ENCODE data around the gene LURAP1L. TPM values are rescaled to one million over a fixed set of nuclear protein-coding genes. Genes with fewer than 3 reads are reported as not detected.

The LURAP1L gene
- total RNA-seq, 1 donor from 2014 or later = 13.3 TPM

- H3K4me3 ChIP-seq (ENCODE audit: insufficient read depth, low read depth, low read length) = no peak overlapping the region
- Mint-ChIP-seq H3K27me3 (ENCODE audit: low read depth, unreplicated experiment) (no peaks in the 10 kb centered on the region), H3K4me1 (ENCODE audit: low read depth, unreplicated experiment) (peaks cover 16% of the 10 kb centered on the region), H3K36me3 (ENCODE audit: low read depth, unreplicated experiment) (peaks cover 6% of the 10 kb centered on the region), H3K4me3 (ENCODE audit: unreplicated experiment) (no peak overlapping the region), H3K9me3 (ENCODE audit: unreplicated experiment) (no peaks in the 10 kb centered on the region), H3K27ac (ENCODE audit: unreplicated experiment) (no peak overlapping the region)
- no peak overlapping the region for H3K9ac ChIP-seq (ENCODE audit: low read length)
- DNase-seq (ENCODE audit: low read depth) = no peak
- no peak for FAIRE-seq
- H3K4me2 ChIP-seq (ENCODE audit: low read length) = no peak overlapping the region
- H3K36me3 ChIP-seq (ENCODE audit: insufficient read depth, low read length) = no peaks in the 10 kb centered on the region
- no peaks in the 10 kb centered on the region for H3K4me1 ChIP-seq (ENCODE audit: insufficient read depth, low read length)
- no peak overlapping the region for H3K27ac ChIP-seq (ENCODE audit: low read depth, low read length)
- no peak overlapping the region for H2AFZ ChIP-seq (ENCODE audit: low read depth, low read length)
- no peaks in the 10 kb centered on the region for H3K79me2 ChIP-seq (ENCODE audit: insufficient read depth, low read length)
- no peak for TF ChIP-seq EZH2 (IDR thresholded peaks at IDR 0.05; ENCODE audit: insufficient read depth, low read length)
- TF ChIP-seq CTCF (IDR thresholded peaks at IDR 0.05; ENCODE audit: insufficient read depth, low read depth, low read length) = no peak
- H3K27me3 ChIP-seq (ENCODE audit: insufficient read depth, low read length) = no peaks in the 10 kb centered on the region
- H4K20me1 ChIP-seq (ENCODE audit: insufficient read depth, low read length) = no peaks in the 10 kb centered on the region
- no peaks in the 10 kb centered on the region for H3K9me3 ChIP-seq (ENCODE audit: insufficient read depth, low read depth, low read length)
Measured at GRCh38 chr9:12801187-12801586, 26.4 kb downstream of the LURAP1L start.

- Mint-ChIP-seq H3K4me3 (ENCODE audit: unreplicated experiment) (no peak overlapping the region), H3K4me1 (ENCODE audit: low read depth, unreplicated experiment) (peaks cover 16% of the 10 kb centered on the region), H3K27me3 (ENCODE audit: low read depth, unreplicated experiment) (no peaks in the 10 kb centered on the region), H3K9me3 (ENCODE audit: unreplicated experiment) (no peaks in the 10 kb centered on the region), H3K27ac (ENCODE audit: unreplicated experiment) (no peak overlapping the region), H3K36me3 (ENCODE audit: low read depth, unreplicated experiment) (peaks cover 6% of the 10 kb centered on the region)
- H3K79me2 ChIP-seq (ENCODE audit: insufficient read depth, low read length) = no peaks in the 10 kb centered on the region
- H3K27ac ChIP-seq (ENCODE audit: low read depth, low read length) = no peak overlapping the region
- H2AFZ ChIP-seq (ENCODE audit: low read depth, low read length) = no peak overlapping the region
- DNase-seq (ENCODE audit: low read depth) (no peak), FAIRE-seq (no peak)
- TF ChIP-seq EZH2 (IDR thresholded peaks at IDR 0.05; ENCODE audit: insufficient read depth, low read length) = no peak
- H3K4me2 ChIP-seq (ENCODE audit: low read length) = no peak overlapping the region
- no peaks in the 10 kb centered on the region for H3K27me3 ChIP-seq (ENCODE audit: insufficient read depth, low read length)
- H3K9me3 ChIP-seq (ENCODE audit: insufficient read depth, low read depth, low read length) = no peaks in the 10 kb centered on the region
- H4K20me1 ChIP-seq (ENCODE audit: insufficient read depth, low read length) = no peaks in the 10 kb centered on the region
- H3K36me3 ChIP-seq (ENCODE audit: insufficient read depth, low read length) = no peaks in the 10 kb centered on the region
- no peak overlapping the region for H3K4me3 ChIP-seq (ENCODE audit: insufficient read depth, low read depth, low read length)
- H3K9ac ChIP-seq (ENCODE audit: low read length) = no peak overlapping the region
- no peaks in the 10 kb centered on the region for H3K4me1 ChIP-seq (ENCODE audit: insufficient read depth, low read length)
Measured at GRCh38 chr9:12801663-12802062, 26.8 kb downstream of the LURAP1L start.

GRCh38 chr9:12802093-12802492, 27.3 kb downstream of the LURAP1L start:
- no peaks in the 10 kb centered on the region for H3K4me1 ChIP-seq (ENCODE audit: insufficient read depth, low read length)
- FAIRE-seq = peak; percentile 13
- TF ChIP-seq EZH2 (IDR thresholded peaks at IDR 0.05; ENCODE audit: insufficient read depth, low read length) (no peak), CTCF (IDR thresholded peaks at IDR 0.05; ENCODE audit: insufficient read depth, low read depth, low read length) (no peak)
- H3K27ac ChIP-seq (ENCODE audit: low read depth, low read length) = no peak overlapping the region
- no peaks in the 10 kb centered on the region for H4K20me1 ChIP-seq (ENCODE audit: insufficient read depth, low read length)
- H3K36me3 ChIP-seq (ENCODE audit: insufficient read depth, low read length) = no peaks in the 10 kb centered on the region
- H3K4me2 ChIP-seq (ENCODE audit: low read length) = no peak overlapping the region
- Mint-ChIP-seq H3K4me1 (ENCODE audit: low read depth, unreplicated experiment) (peaks cover 11% of the 10 kb centered on the region), H3K4me3 (ENCODE audit: unreplicated experiment) (no peak overlapping the region), H3K9me3 (ENCODE audit: unreplicated experiment) (no peaks in the 10 kb centered on the region), H3K27me3 (ENCODE audit: low read depth, unreplicated experiment) (no peaks in the 10 kb centered on the region), H3K36me3 (ENCODE audit: low read depth, unreplicated experiment) (peaks cover 6% of the 10 kb centered on the region), H3K27ac (ENCODE audit: unreplicated experiment) (no peak overlapping the region)
- H3K9ac ChIP-seq (ENCODE audit: low read length) = no peak overlapping the region
- H2AFZ ChIP-seq (ENCODE audit: low read depth, low read length) = no peak overlapping the region
- H3K9me3 ChIP-seq (ENCODE audit: insufficient read depth, low read depth, low read length) = no peaks in the 10 kb centered on the region
- H3K27me3 ChIP-seq (ENCODE audit: insufficient read depth, low read length) = no peaks in the 10 kb centered on the region
- no peak overlapping the region for H3K4me3 ChIP-seq (ENCODE audit: insufficient read depth, low read depth, low read length)
- no peak for DNase-seq (ENCODE audit: low read depth)
- no peaks in the 10 kb centered on the region for H3K79me2 ChIP-seq (ENCODE audit: insufficient read depth, low read length)
